Peyer's patch (tissue), 4 donors: Measurements from ENCODE around the gene SEMA3C. TPM values are rescaled to one million over a fixed set of nuclear protein-coding genes. Genes with fewer than 3 reads are reported as not detected.

ENCODE experiments used
- DNase-seq, 3 donors: peaks; one replicate each; pipeline ENCODE4 v3.0.0-alpha.2; 2017 to 2019
- H3K27ac ChIP-seq, 4 donors: fragments of 200-600 bp; sonication (generic); one replicate each; pipeline ENCODE4 v1.5.1; 2016 to 2019
- H3K27me3 ChIP-seq, 2 donors: fragments of 200-600 bp; sonication (generic); one replicate each; pipeline ENCODE4 v1.5.1; 2019
- H3K36me3 ChIP-seq, 3 donors: fragments of 200-600 bp; sonication (generic); one replicate each; pipeline ENCODE4 v1.5.1; 2016 to 2019
- H3K4me1 ChIP-seq, 4 donors: fragments of 200-600 bp; sonication (generic); one replicate each; pipeline ENCODE4 v1.5.1; 2016 to 2019
- H3K4me3 ChIP-seq, 4 donors: fragments of 200-600 bp; sonication (generic); 1 replicate in 3 of 4; 2 replicates in 1 of 4; pipeline ENCODE4 v1.5.1; 2016 to 2019; ENCODE audit warnings: mild to moderate bottlenecking in 1 of 4
- H3K9me3 ChIP-seq, 4 donors: fragments of 200-600 bp; sonication (generic); one replicate each; pipeline ENCODE4 v1.5.1; 2016 to 2019; ENCODE audit warnings: mild to moderate bottlenecking in 1 of 4
- POLR2A ChIP-seq, 2 donors: fragments of 450-650 bp; IDR thresholded peaks; one replicate each; pipeline ENCODE4 v1.5.1; 2017; ENCODE audit warnings: antibody characterized with exemption in 2 of 2, mild to moderate bottlenecking in 2 of 2, moderate library complexity in 2 of 2
- total RNA-seq, 4 donors: library from RNA; depleted of rRNA; stranded (reverse); fragments of >200 nt; gene quantifications; one replicate each; pipeline ENCODE4 v1.1.0, GENCODE V29; 2016
- TF ChIP-seq, protein P1 (sequence below), 6 experiments: fragments of 450-650 bp in 4 of 6; fragments of 200-600 bp in 2 of 6; sonication (generic) in 1 of 6; IDR thresholded peaks; one replicate each; pipeline ENCODE4 v1.5.1; 2017 to 2019; ENCODE audit warnings: antibody characterized with exemption in 6 of 6, mild to moderate bottlenecking in 3 of 6, moderate library complexity in 1 of 6

Gene SEMA3C
- total RNA-seq, 4 donors from 2014 or later: 35.7 to 120 (median 56.4) TPM

DNA sequence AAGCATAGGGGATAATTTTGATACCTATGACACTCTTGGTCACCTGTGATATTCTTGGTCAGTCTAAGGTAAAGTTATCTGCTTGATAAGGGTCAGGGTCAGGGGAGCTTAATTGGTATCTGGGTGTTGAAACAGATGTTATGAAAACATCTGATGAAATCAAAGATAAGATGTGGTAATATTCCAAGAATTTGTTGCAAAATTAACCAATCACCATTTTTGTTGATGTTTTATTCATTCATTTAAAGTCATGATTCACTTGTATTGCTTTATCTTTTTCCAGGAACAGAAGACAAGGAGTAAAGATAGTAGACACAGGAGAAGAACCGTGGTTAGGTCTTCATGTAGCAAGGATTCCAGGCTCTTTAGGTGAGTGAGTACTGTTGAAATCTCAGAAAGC, 103.1 kb downstream of the SEMA3C start:
- TF ChIP-seq, protein P1, sequence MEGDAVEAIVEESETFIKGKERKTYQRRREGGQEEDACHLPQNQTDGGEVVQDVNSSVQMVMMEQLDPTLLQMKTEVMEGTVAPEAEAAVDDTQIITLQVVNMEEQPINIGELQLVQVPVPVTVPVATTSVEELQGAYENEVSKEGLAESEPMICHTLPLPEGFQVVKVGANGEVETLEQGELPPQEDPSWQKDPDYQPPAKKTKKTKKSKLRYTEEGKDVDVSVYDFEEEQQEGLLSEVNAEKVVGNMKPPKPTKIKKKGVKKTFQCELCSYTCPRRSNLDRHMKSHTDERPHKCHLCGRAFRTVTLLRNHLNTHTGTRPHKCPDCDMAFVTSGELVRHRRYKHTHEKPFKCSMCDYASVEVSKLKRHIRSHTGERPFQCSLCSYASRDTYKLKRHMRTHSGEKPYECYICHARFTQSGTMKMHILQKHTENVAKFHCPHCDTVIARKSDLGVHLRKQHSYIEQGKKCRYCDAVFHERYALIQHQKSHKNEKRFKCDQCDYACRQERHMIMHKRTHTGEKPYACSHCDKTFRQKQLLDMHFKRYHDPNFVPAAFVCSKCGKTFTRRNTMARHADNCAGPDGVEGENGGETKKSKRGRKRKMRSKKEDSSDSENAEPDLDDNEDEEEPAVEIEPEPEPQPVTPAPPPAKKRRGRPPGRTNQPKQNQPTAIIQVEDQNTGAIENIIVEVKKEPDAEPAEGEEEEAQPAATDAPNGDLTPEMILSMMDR (IDR thresholded peaks at IDR 0.05): no peak
- no peak for TF ChIP-seq POLR2A (IDR thresholded peaks at IDR 0.05)
- no peak for DNase-seq
- H3K36me3 ChIP-seq: no peaks in the 10 kb centered on the region
- H3K27me3 ChIP-seq: no peaks in the 10 kb centered on the region
- no peaks in the 10 kb centered on the region for H3K4me1 ChIP-seq
- H3K27ac ChIP-seq: no peak overlapping the region
- no peak overlapping the region for H3K4me3 ChIP-seq
- no peaks in the 10 kb centered on the region for H3K9me3 ChIP-seq

DNA sequence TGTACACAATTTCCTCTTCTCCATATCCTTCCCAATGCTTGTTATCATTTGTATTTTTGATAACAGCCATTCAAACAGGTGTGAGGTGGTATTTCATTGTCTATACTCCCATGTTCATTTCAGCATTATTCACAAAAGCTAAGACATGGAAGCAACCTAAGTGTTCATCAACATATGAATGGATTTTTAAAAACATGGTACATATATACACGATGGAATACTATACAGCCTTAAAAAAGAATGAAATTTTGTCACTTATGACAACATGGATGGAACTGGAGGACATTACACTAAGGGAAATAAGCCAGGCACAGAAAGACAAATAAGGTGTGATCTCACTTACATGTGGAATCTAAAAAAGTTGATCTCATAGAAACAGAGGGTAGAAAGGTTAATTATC, 109.3 kb downstream of the SEMA3C start:
- DNase-seq: no peak
- no peak for TF ChIP-seq POLR2A (IDR thresholded peaks at IDR 0.05)
- TF ChIP-seq, protein P1 (IDR thresholded peaks at IDR 0.05): no peak
- Histone ChIP-seq H3K4me1 (no peaks in the 10 kb centered on the region), H3K36me3 (peaks cover 0 to 6% (median 0%) of the 10 kb centered on the region in 3 donors), H3K27ac (no peak overlapping the region), H3K4me3 (no peak overlapping the region), H3K9me3 (no peaks in the 10 kb centered on the region), H3K27me3 (no peaks in the 10 kb centered on the region)

DNA sequence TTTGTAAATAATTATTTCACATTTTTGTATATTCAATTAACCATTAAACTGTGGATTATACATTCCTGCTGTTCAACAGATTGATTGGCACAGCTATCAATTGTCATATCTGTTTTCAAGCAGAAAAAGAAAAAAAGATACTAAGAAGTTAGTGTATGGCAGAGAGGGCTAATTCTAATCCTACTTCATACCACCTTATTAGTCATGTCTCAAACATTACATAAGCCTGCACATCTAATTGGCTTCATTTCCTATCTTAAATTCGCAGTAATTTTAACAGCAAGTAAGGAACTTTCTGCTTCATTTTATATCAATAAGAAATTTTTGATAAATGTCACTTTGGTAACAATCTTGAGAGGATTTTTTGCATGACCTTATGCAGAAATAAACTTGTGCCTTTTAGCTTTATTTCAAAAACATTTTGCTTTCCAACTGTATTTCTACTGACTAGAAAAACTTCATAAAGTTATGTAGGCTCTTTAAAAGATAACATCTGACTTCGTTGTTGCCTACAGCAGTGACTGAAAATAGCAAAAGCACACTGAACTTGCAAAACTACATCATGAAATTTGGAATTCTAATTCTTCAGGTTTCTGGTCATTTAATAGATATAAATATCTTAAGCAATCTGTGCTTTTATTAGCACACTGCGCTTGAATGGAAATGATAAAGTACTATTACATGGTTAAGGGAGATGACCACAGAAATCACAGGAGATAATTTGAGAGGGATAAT, 111.5 kb downstream of the SEMA3C start:
- Histone ChIP-seq H3K27ac (no peak overlapping the region), H3K27me3 (no peaks in the 10 kb centered on the region), H3K4me1 (no peaks in the 10 kb centered on the region), H3K4me3 (no peak overlapping the region), H3K36me3 (peaks cover 0 to 6% (median 0%) of the 10 kb centered on the region in 3 donors), H3K9me3 (no peaks in the 10 kb centered on the region)
- no peak for TF ChIP-seq POLR2A (IDR thresholded peaks at IDR 0.05)
- TF ChIP-seq, protein P1 (IDR thresholded peaks at IDR 0.05): no peak
- DNase-seq: no peak

DNA sequence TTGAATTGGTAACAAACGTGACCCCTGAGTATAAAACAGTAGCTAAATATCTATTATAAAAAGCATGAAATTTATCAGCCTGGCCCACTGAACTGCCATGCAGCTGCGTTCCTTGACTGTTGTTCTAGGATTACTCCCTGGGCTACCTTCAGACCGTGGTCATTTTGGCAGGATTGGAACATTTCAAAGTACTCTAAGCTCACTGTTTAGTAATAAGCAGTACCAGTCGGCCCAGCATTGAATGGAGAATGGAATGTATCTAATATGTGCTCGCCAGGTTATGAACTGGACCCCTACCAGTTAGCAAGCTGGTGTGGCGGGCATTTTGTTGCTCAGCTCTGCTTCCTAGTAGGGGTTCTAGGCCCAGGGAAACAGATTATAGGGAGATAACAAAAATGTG, 112.2 kb downstream of the SEMA3C start:
- no peak overlapping the region for H3K27ac ChIP-seq
- H3K4me3 ChIP-seq: no peak overlapping the region
- H3K36me3 ChIP-seq: peaks cover 0 to 6% (median 0%) of the 10 kb centered on the region in 3 donors
- no peaks in the 10 kb centered on the region for H3K4me1 ChIP-seq
- H3K9me3 ChIP-seq: no peaks in the 10 kb centered on the region
- no peaks in the 10 kb centered on the region for H3K27me3 ChIP-seq
- TF ChIP-seq, protein P1 (IDR thresholded peaks at IDR 0.05): no peak
- no peak for TF ChIP-seq POLR2A (IDR thresholded peaks at IDR 0.05)
- no peak for DNase-seq

DNA sequence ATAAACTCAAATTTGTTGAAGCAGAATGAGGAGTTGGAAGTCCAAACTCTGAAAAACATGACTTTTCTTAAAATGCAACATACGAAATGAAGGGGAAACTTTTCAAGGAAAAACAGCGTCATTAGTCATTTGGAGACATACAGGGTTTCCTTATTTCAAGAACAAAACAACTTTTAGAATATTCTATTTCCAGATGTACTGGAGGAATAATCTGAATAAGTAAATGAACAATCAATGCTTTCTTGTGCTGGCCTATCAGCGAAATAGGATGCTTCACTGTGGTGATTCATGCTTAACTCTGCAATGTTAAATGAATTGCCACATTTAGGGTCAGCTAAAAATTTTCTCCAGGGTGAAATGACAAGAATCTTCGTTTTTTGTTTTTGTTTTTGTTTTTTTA, 114.3 kb downstream of the SEMA3C start:
- DNase-seq: no peak
- H3K27ac ChIP-seq: no peak overlapping the region

More for the DNA sequence above, 114.3 kb downstream of the SEMA3C start:
- TF ChIP-seq, protein P1 (IDR thresholded peaks at IDR 0.05): no peak
- TF ChIP-seq POLR2A (IDR thresholded peaks at IDR 0.05): no peak
- Histone ChIP-seq H3K36me3 (peaks cover 0 to 6% (median 0%) of the 10 kb centered on the region in 3 donors), H3K4me1 (no peaks in the 10 kb centered on the region), H3K9me3 (no peaks in the 10 kb centered on the region), H3K4me3 (no peak overlapping the region), H3K27me3 (no peaks in the 10 kb centered on the region)
